Colonic mucosa (tissue), 4 donors: ENCODE data around the gene FAXDC2. TPM values are rescaled to one million over a fixed set of nuclear protein-coding genes. Genes with fewer than 3 reads are reported as not detected.

ENCODE experiments used
- DNase-seq: peaks from one replicate; pipeline ENCODE4 v3.0.0-alpha.2; 2020
- H3K27ac ChIP-seq: fragments of 200-600 bp; one replicate; pipeline ENCODE4 v1.8.0; 2021
- H3K27me3 ChIP-seq: fragments of 200-600 bp; one replicate; pipeline ENCODE4 v1.8.0; 2021
- H3K36me3 ChIP-seq: fragments of 200-600 bp; one replicate; pipeline ENCODE4 v1.8.0; 2021
- H3K4me1 ChIP-seq: fragments of 200-600 bp; one replicate; pipeline ENCODE4 v1.8.0; 2021; ENCODE audit warnings: mild to moderate bottlenecking
- H3K4me3 ChIP-seq: fragments of 200-600 bp; one replicate; pipeline ENCODE4 v1.8.0; 2021
- H3K9ac ChIP-seq, 2 donors: one replicate each; pipeline ENCODE4 v1.7.0; 2013; ENCODE audit warnings: control low read depth in 2 of 2, low read depth in 2 of 2, low read length in 2 of 2
- H3K9me3 ChIP-seq: fragments of 200-600 bp; one replicate; pipeline ENCODE4 v1.8.0; 2021
- intact Hi-C: fragments of 100-400 bp; cut with DNase I; formaldehyde crosslinking; loops from one replicate; pipeline ENCODE4 v1.14.1; 2022
- total RNA-seq, 2 donors: library from RNA; stranded (reverse); fragmentation: NEBNext Ultra II Directional in 1 of 2; extraction: Animal tissue kit (Norgen Biotek cat#: 25700) in 1 of 2; gene quantifications; one replicate each; pipeline ENCODE4 v1.2.1, GENCODE V29; 2021
- TF ChIP-seq, protein P1 (sequence below): fragments of 200-600 bp; IDR thresholded peaks from one replicate; pipeline ENCODE4 v1.8.0; 2022; ENCODE audit warnings: antibody characterized with exemption, mild to moderate bottlenecking
- donor health status: healthy.
- donor health status: DM: no; HTN: no; CAD: no.
- donor health status: DM: no; HTN: no; CAD: no.

Gene FAXDC2
- total RNA-seq, 2 donors from 2014 or later = 7.0 to 20.8 TPM

DNA sequence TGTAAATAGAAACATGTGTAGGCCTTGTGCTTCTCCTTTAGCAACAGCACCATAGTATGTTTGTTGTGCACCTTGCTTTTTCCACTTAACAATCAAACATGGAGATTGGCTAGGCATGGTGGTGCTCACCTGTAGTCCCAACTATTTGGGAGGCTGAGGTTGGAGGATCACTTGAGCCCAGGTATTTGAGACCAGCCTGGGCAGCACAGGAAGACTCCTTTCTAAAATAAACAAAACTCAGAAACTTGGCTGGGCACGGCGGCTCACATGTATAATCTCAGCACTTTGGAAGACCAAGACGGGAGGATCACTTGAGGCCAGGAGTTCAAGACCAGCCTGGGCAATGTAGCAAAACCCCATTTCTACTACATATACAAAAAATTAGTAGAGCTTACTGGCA, 948 bp upstream of the FAXDC2 start:
- Histone ChIP-seq H3K4me3 (no peak overlapping the region), H3K27ac (peak overlapping the region; percentile 42), H3K27me3 (no peaks in the 10 kb centered on the region), H3K9ac (no peak overlapping the region), H3K9me3 (no peaks in the 10 kb centered on the region), H3K4me1 (no peaks in the 10 kb centered on the region), H3K36me3 (no peaks in the 10 kb centered on the region)
- intact Hi-C loops = no loop called here
- no peak for DNase-seq
- TF ChIP-seq, protein P1, sequence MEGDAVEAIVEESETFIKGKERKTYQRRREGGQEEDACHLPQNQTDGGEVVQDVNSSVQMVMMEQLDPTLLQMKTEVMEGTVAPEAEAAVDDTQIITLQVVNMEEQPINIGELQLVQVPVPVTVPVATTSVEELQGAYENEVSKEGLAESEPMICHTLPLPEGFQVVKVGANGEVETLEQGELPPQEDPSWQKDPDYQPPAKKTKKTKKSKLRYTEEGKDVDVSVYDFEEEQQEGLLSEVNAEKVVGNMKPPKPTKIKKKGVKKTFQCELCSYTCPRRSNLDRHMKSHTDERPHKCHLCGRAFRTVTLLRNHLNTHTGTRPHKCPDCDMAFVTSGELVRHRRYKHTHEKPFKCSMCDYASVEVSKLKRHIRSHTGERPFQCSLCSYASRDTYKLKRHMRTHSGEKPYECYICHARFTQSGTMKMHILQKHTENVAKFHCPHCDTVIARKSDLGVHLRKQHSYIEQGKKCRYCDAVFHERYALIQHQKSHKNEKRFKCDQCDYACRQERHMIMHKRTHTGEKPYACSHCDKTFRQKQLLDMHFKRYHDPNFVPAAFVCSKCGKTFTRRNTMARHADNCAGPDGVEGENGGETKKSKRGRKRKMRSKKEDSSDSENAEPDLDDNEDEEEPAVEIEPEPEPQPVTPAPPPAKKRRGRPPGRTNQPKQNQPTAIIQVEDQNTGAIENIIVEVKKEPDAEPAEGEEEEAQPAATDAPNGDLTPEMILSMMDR = no peak

- Histone ChIP-seq H3K9ac (peak overlapping the region; percentile 52 to 79), H3K9me3 (no peaks in the 10 kb centered on the region), H3K27me3 (no peaks in the 10 kb centered on the region), H3K36me3 (no peaks in the 10 kb centered on the region), H3K4me1 (no peaks in the 10 kb centered on the region), H3K4me3 (peak overlapping the region; percentile 32), H3K27ac (peak overlapping the region; percentile 42)
- intact Hi-C loops = no loop called here
- TF ChIP-seq, protein P1 = no peak
- DNase-seq = no peak
These were observed 607 bp downstream of the FAXDC2 start for GRCh38 chr5:154849791-154850201.

- no peak overlapping the region for H3K27ac ChIP-seq
- H3K9me3 ChIP-seq = no peaks in the 10 kb centered on the region
- no peaks in the 10 kb centered on the region for H3K27me3 ChIP-seq
These were observed 1.1 kb downstream of the FAXDC2 start for GRCh38 chr5:154849264-154849785.

DNA sequence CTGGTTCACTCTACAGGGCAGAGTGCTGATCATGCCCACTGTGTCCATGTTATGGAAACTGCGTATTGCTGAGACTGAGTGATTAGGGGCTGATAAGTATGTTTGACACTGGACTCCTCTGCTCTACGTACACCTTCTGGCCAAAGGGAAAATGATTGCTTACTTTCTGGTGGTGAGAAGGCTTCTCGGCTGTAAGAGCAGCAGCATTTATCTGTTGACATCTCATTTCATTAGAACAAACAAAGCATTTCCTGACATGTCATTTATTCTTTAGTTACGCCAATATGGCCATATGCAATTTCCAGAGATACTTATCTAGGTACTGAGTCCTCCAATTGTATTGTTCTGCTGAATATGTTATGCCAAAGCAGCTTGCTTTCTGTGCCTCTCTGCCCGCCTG, 5.6 kb downstream of the FAXDC2 start:
- no peak overlapping the region for H3K9ac ChIP-seq
- no peaks in the 10 kb centered on the region for H3K27me3 ChIP-seq
- TF ChIP-seq, protein P1 = no peak
- no peaks in the 10 kb centered on the region for H3K9me3 ChIP-seq
- no peak overlapping the region for H3K4me3 ChIP-seq
- no peaks in the 10 kb centered on the region for H3K36me3 ChIP-seq
- intact Hi-C loops = no loop called here
- no peak overlapping the region for H3K27ac ChIP-seq
- no peak for DNase-seq
- no peaks in the 10 kb centered on the region for H3K4me1 ChIP-seq

More at GRCh38 chr5:154849264-154849785, 1.1 kb downstream of the FAXDC2 start:
- intact Hi-C loops = no loop called here
- Histone ChIP-seq H3K9ac (no peak overlapping the region), H3K4me1 (no peaks in the 10 kb centered on the region), H3K4me3 (no peak overlapping the region), H3K36me3 (no peaks in the 10 kb centered on the region)
- DNase-seq = no peak
- TF ChIP-seq, protein P1 = no peak

GRCh38 chr5:154842689-154843530, 7.5 kb downstream of the FAXDC2 start:
- peaks cover 2% of the 10 kb centered on the region for H3K4me1 ChIP-seq
- no peaks in the 10 kb centered on the region for H3K36me3 ChIP-seq
- H3K27ac ChIP-seq = no peak overlapping the region
- no peaks in the 10 kb centered on the region for H3K27me3 ChIP-seq
- TF ChIP-seq, protein P1 = no peak
- H3K9ac ChIP-seq = no peak overlapping the region
- H3K9me3 ChIP-seq = no peaks in the 10 kb centered on the region
- no peak overlapping the region for H3K4me3 ChIP-seq
- no peak for DNase-seq
- intact Hi-C loops = no loop called here
